GM18870 (cell line): ENCODE measurements around the gene NME7.
"Not testable (repeated sequence)": the region's sequence is repeated elsewhere in the genome, so short reads cannot be mapped to it uniquely, and the experiment has no call there.

Experiments
- ATAC-seq: cut with Tn5 transposase; IDR thresholded peaks from one replicate; pipeline ENCODE4 v1.9.1; 2021; ENCODE audit warnings: moderate library complexity; ENCODE audit not compliant: unreplicated experiment

NME7 gene

DNA sequence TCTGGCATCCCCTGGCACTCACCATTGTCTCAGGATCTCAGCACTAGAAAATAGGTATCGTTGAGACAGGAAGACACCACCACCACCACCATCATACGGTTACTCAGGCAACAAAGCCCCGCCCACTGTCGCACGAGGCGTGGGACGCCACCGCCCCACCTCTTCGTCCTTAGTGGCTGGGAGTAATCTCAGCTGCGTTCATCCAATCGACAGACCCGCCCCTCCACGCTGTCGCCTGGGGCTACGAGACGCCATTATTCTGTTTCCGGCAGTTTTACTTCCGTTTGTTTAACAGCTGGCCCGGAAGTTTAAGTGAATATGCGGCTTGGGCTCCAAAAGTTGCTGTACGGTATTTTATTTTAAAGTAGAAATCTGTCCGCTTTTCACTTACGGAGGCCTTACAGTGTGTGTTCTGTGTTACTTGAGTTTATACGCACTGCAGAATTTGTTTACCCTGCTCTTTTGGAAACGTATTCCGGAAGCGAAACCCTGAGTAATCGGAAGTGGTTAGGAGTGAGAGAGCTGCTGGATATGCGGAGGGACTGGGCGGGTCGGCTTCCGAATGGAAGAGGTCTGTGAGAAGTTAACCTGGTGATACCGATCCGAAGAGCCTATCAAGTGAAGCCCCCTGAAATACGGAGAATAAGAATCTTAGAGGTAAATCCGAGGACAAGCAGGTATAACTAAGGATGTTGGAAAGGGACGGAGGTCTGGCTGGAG, at the start of gene NME7, which contains the start of gene BLZF1:
Gene NME7, minus strand, starts transcription at position 112 of the 720 bp plus-strand sequence. Its CDS starts 87 bp downstream, at position 25.
Gene BLZF1, plus strand, starts transcription at position 510 of the 720 bp plus-strand sequence. CDS start 1,328 bp downstream, outside the sequence.
- peak; percentile 91 for ATAC-seq

DNA sequence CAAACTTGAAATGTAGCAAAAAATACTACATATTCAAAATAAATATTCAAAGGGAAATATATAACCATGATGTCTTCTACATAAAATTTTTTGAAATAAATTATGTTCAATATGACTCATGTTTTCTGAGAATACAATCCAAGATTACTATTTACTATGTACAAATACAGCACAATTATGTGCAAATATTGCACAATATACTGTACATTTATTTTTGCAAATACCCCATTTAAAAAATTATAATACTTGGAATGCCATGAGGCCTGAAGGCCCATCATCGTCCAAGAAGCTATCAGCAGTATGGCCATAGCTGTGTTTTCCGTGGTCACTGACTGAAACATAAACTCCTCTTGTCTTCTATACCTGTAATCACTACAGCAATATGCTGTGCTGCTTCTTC, 47.4 kb upstream of the NME7 start:
- ATAC-seq = no peak

DNA sequence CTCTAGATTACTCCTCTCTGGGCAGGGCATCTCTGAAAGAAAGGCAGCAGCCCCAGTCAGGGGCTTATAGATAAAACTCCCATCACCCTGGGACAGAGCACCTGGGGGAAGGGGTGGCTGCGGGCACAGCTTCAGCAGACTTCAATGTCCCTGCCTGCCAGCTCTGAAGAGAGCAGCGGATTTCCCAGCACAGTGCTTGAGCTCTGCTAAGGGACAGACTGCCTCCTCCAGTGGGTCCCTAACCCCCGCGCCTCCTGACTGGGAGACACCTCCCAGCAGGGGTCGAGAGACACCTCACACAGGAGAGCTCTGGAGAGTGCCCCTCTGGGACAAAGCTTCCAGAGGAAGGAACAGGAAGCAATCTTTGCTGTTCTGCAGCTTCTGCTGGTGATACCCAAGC, 40.7 kb upstream of the NME7 start:
- not testable (repeated sequence) for ATAC-seq

- not testable (repeated sequence) for ATAC-seq
Measured at GRCh38 chr1:169402578-169402977, 35.0 kb upstream of the NME7 start.

- ATAC-seq = no peak
Measured at GRCh38 chr1:169395955-169396354, 28.4 kb upstream of the NME7 start.

GRCh38 chr1:169392406-169392805, 24.8 kb upstream of the NME7 start:
- ATAC-seq = no peak

DNA sequence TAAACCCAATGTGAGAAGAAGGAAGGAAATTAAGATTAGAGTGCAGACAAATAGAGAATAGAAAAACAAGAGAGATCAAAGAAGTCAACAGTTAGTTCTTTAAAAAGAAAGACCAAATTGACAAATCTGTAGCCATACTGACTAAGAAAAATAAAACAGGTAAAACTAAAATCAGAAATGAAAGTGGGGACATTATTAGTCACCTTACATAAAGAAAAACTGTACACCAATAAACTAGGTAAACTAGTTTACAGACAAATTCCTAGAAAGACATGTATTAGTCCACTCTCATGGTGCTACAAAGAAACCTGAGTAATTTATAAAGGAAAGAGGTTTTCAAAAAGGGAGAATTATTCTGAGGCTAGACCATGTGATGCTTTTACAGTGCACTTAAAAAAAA, 22.7 kb upstream of the NME7 start:
- ATAC-seq = peak; percentile 93

DNA sequence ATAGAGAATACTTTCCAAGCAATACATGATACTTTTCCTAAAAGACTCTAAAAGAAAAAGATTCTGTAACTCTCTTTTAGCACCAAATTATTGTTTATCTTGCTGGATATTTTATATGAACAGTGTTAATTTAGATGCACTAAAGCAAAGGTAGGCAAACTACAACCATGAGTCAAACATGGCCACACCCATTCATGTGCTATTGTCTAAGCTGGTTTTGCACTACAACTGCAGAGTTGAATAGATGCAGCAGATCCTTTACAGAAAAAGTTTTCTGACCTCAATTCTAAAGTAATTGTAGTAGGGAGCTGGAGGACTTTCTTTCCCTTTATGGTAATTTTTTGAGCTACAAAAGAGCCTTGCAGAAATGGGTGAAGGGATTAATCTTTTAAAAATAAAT, 19.8 kb upstream of the NME7 start:
- no peak for ATAC-seq

DNA sequence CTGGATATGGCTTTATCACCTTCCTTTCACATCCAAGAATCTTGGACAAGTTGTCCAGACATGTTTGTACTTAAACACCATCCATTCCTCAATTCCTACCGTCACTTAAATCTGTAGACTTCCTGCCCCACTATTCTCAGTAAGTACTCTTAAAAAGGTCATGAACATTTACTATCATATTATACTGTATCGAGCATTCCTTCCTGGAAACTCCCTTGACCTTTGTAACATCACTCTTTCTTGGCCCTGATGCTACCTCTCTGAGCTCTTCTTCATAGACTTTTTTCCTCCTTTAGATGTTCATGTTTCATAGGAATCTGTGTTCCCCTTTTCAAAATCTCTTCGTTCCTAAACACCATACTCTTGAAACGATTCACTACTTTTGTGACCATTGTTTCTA, 15.9 kb upstream of the NME7 start:
- ATAC-seq = no peak

DNA sequence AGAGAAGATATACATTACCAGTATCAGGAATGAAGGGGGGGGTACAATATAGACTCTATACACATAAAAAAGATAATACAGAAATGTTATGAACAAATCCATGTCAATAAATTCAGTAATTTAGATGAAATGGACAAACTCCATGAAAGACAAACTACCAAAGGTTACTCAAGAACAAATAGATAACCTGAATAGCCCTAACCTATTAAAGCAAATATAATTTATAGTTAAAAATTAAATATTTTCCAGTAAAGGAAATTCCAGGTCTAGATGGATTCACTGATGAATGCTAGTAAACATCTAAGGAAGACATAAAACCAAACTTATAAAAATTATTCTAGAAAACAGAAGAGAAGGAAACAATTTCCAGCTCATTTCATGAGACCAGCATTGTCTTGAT, 13.6 kb upstream of the NME7 start:
- no peak for ATAC-seq

DNA sequence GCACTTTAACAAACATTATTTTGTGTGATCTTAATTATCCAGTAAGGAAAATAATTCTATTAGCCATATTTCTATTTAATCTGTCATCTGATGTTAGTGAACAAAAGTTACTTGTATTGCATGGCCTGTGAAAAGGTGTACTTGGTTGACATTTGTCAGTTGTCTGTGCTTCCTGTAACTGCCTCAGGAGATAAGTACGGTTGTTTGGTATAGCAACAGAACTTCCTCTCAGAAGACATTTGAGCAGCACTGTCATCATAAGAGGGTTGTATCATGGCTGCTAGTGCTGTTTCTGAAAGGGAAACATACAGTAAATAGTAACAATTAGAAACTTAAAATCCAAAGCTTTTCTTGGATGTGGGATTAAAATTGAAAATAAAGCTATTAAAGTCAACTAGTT, 3.8 kb upstream of the NME7 start:
- ATAC-seq = no peak

GRCh38 chr1:169368406-169368769, 791 bp upstream of the NME7 start:
- no peak for ATAC-seq

GRCh38 chr1:169367096-169367685, 406 bp downstream of the NME7 start:
- no peak for ATAC-seq

GRCh38 chr1:169364948-169365347, 2.6 kb downstream of the NME7 start:
- ATAC-seq = no peak

DNA sequence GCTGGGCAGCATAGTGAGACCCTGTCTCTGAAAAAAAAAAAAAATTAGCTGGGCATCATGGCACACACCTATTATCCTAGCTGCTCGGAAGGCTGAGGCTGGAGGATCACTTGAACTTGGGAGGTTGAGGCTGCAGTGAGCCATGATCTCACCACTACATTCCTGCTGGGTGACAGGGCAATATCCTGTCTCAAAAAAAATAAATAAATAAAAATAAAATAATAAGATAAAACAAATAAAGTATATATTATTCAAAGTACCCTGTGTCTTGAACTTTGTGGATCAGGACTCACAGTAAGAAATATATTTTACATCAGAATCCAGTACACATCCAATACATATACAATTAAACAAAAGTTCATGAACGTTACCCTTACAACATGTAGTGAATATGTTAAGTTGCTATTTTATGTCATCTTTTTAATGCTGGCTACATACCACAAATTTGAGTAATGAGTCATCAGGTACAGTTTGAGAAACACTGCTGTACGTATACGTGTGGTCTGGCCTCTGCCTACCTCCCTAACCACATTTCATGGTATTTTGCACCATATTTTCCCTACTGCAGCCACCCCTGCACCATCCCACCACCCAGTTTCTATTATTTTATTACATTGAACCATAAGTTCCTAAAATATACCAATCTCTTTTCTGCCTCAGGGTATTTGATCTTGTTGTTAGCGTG, 4.4 kb downstream of the NME7 start:
- ATAC-seq = peak; percentile 43

GRCh38 chr1:169361281-169361680, 6.3 kb downstream of the NME7 start:
- no peak for ATAC-seq

GRCh38 chr1:169360415-169360814, 7.2 kb downstream of the NME7 start:
- no peak for ATAC-seq

GRCh38 chr1:169348383-169349036, 19.1 kb downstream of the NME7 start:
- no peak for ATAC-seq

GRCh38 chr1:169347688-169348382, 19.8 kb downstream of the NME7 start:
- ATAC-seq = no peak

- ATAC-seq = no peak
Measured at GRCh38 chr1:169346036-169346589, 21.5 kb downstream of the NME7 start.

- ATAC-seq = no peak
Measured at GRCh38 chr1:169345511-169345910, 22.1 kb downstream of the NME7 start.
